GM12872 (cell line): ENCODE measurements around the gene MYO5B.

Experiments
- CTCF ChIP-seq: IDR thresholded peaks from 3 replicates; pipeline ENCODE4 v1.5.1; 2011; ENCODE audit warnings: low read depth, mild to moderate bottlenecking, low read length, moderate library complexity; ENCODE audit not compliant: insufficient read depth

The MYO5B gene

GRCh38 chr18:50030146-50030545 lies 164.8 kb downstream of the MYO5B start:
- no peak for TF ChIP-seq CTCF

GRCh38 chr18:50027996-50028395 lies 167.0 kb downstream of the MYO5B start:
- TF ChIP-seq CTCF: no peak

- TF ChIP-seq CTCF: no peak
These were observed 170.5 kb downstream of the MYO5B start for GRCh38 chr18:50024466-50024865.

- TF ChIP-seq CTCF: no peak
These were observed 172.0 kb downstream of the MYO5B start for GRCh38 chr18:50022985-50023384.

- TF ChIP-seq CTCF: no peak
These were observed 180.3 kb downstream of the MYO5B start for GRCh38 chr18:50014606-50015005.

- TF ChIP-seq CTCF: no peak
These were observed 181.4 kb downstream of the MYO5B start for GRCh38 chr18:50013363-50014138.

DNA sequence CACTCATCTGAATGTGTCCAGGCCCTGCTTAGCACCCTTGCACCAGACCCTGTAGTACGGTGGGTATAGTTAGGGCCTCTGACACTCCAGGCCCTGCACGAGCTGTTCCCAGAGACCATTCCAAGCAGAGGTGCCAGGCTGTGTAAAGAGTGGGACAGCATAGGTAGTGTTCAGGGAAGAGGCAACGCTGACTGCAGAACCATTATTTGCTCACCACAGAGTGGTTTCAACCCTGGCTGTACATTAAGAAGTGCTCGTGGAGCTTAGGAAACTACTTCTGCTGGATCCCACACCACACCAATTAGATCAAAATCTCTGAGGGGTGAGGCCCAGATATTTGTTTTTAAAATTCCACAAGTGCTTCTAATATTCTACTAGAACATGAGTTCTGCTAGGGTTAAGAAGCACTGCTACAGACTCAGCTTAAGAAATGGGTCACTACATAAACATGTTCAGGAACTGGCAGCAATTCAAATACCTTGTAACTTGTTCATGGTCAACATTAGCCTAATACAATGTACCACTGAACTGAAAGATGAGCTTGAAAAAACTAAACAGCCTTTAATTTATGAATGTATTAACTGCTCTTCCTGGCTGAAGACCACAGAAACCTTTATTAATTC lies 183.0 kb downstream of the MYO5B start:
- TF ChIP-seq CTCF: no peak
